HepG2 (cell line): ENCODE results near the gene LMF2. TPM values are rescaled to one million over a fixed set of nuclear protein-coding genes. Genes with fewer than 3 reads are reported as not detected.
A peak's percentile ranks its signal among the peaks of the same experiment; 100 is the strongest.

ENCODE experiments used
- KAT2B ChIP-seq: fragments of 150-350 bp; IDR thresholded peaks from 2 replicates; pipeline ENCODE4 v1.6.1; 2014; ENCODE audit warnings: low read depth, low read length, borderline replicate concordance
- MAZ ChIP-seq, 2 experiments: sonication (generic) in 1 of 2; formaldehyde crosslinking in 1 of 2; IDR thresholded peaks; 2 replicates each; pipeline versions ENCODE4 v1.5.0 to v1.6.1; 2012 to 2020; ENCODE audit warnings: low read depth in 2 of 2, mild to moderate bottlenecking in 2 of 2, borderline replicate concordance in 1 of 2, improper control_type of control experiment in 1 of 2, low read length in 1 of 2, missing genetic modification reagents in 1 of 2, moderate library complexity in 1 of 2
- MIER3 ChIP-seq: IDR thresholded peaks from 2 replicates; pipeline ENCODE4 v1.6.1; 2016; ENCODE audit warnings: missing compliant biosample characterization, borderline replicate concordance
- SP1 ChIP-seq, 2 experiments: fragments of 450-650 bp in 1 of 2; sonication (generic) in 1 of 2; formaldehyde crosslinking in 1 of 2; IDR thresholded peaks; 2 replicates each; pipeline versions ENCODE4 v1.4.0 to v1.6.1; 2016 to 2020; ENCODE audit warnings: missing genetic modification reagents in 1 of 2
- STAT5B ChIP-seq: sonication (generic); formaldehyde crosslinking; IDR thresholded peaks from 2 replicates; pipeline ENCODE4 v1.4.0; 2020; ENCODE audit warnings: missing genetic modification reagents
- ZBTB4 ChIP-seq: sonication (generic); formaldehyde crosslinking; IDR thresholded peaks from 2 replicates; pipeline ENCODE4 v1.4.0; 2020; ENCODE audit warnings: missing genetic modification reagents, mild to moderate bottlenecking, borderline replicate concordance
- ZNF12 ChIP-seq: sonication (generic); formaldehyde crosslinking; IDR thresholded peaks from 2 replicates; pipeline ENCODE4 v1.5.0; 2020; ENCODE audit warnings: missing genetic modification reagents
- ZNF335 ChIP-seq: sonication (generic); formaldehyde crosslinking; IDR thresholded peaks from 2 replicates; pipeline ENCODE4 v1.4.0; 2020; ENCODE audit warnings: missing genetic modification reagents
- ZNF451 ChIP-seq: sonication (generic); formaldehyde crosslinking; IDR thresholded peaks from 2 replicates; pipeline ENCODE4 v1.5.0; 2020; ENCODE audit warnings: mild to moderate bottlenecking, missing genetic modification reagents
- ZNF496 ChIP-seq: sonication (generic); formaldehyde crosslinking; IDR thresholded peaks from 2 replicates; pipeline ENCODE4 v1.8.1; 2023; ENCODE audit warnings: mild to moderate bottlenecking, moderate library complexity, missing genetic modification reagents; ENCODE audit not compliant: insufficient replicate concordance
- ZNF580 ChIP-seq: IDR thresholded peaks from 2 replicates; pipeline ENCODE4 v1.6.1; 2016; ENCODE audit warnings: low read depth, borderline replicate concordance
- ZNF646 ChIP-seq: sonication (generic); formaldehyde crosslinking; IDR thresholded peaks from 2 replicates; pipeline ENCODE4 v1.9.0; 2021; ENCODE audit warnings: mild to moderate bottlenecking, missing genetic modification reagents
- ZNF674 ChIP-seq: sonication (generic); formaldehyde crosslinking; IDR thresholded peaks from 2 replicates; pipeline ENCODE4 v1.5.0; 2020; ENCODE audit warnings: low read depth, mild to moderate bottlenecking, missing genetic modification reagents
- ZNF737 ChIP-seq: sonication (generic); formaldehyde crosslinking; IDR thresholded peaks from 2 replicates; pipeline ENCODE4 v1.5.0; 2020; ENCODE audit warnings: missing genetic modification reagents, mild to moderate bottlenecking, borderline replicate concordance
- ZNF747 ChIP-seq: sonication (generic); formaldehyde crosslinking; IDR thresholded peaks from 2 replicates; pipeline ENCODE4 v1.8.1; 2023; ENCODE audit warnings: missing genetic modification reagents, mild to moderate bottlenecking, borderline replicate concordance
- ZNF749 ChIP-seq: sonication (generic); formaldehyde crosslinking; IDR thresholded peaks from 2 replicates; pipeline ENCODE4 v1.8.0; 2022; ENCODE audit warnings: mild to moderate bottlenecking, missing genetic modification reagents, moderate library complexity, borderline replicate concordance
- polyA plus RNA-seq, 8 experiments: library from polyadenylated mRNA; depleted of rRNA in 3 of 8; stranded (reverse) in 7 of 8; unstranded in 1 of 8; fragments of >200 nt; fragmentation: Illumina TruSeq in 4 of 8; extraction: Trizol in 4 of 8; gene quantifications; 2 replicates each; pipeline versions ENCODE4 v1.2.1 to v1.2.3, GENCODE V29; 2011 to 2016; ENCODE audit warnings: low read depth in 4 of 8, missing spikeins in 1 of 8, mixed read lengths in 1 of 8; ENCODE audit not compliant: insufficient read depth in 1 of 8
- total RNA-seq, 5 experiments: library from RNA; depleted of rRNA; stranded (reverse); fragments of >200 nt; fragmentation: Illumina TruSeq; extraction: Trizol; gene quantifications; 2 replicates each; pipeline ENCODE4 v1.2.3, GENCODE V29; 2016; ENCODE audit warnings: low read depth in 1 of 5

The LMF2 gene
- total and polyA plus RNA-seq, 2 of the 13 experiments (the other 11 are each of a cell fraction or from before 2014, with no cell fraction given) = 23.3 to 30.6 TPM

GRCh38 chr22:50529416-50529896 lies 22.0 kb upstream of the LMF2 start (continued):
- TF ChIP-seq ZNF451 (CRISPR knock-in tag) (no peak), ZNF646 (CRISPR knock-in tag) (no peak), ZNF496 (no peak), MAZ (IDR thresholded peaks at IDR 0.05; ENCODE audit: borderline replicate concordance, low read depth, low read length) (no peak), MAZ (CRISPR knock-in tag; IDR thresholded peaks at IDR 0.05; ENCODE audit: low read depth) (no peak), ZNF749 (CRISPR knock-in tag) (no peak), STAT5B (CRISPR knock-in tag) (no peak), ZNF674 (no peak), ZNF12 (CRISPR knock-in tag) (no peak), ZNF737 (CRISPR knock-in tag) (no peak), ZNF335 (CRISPR knock-in tag) (no peak), KAT2B (no peak), SP1 (IDR thresholded peaks at IDR 0.05) (no peak), SP1 (CRISPR knock-in tag; IDR thresholded peaks at IDR 0.05) (no peak), ZNF580 (CRISPR knock-in tag) (no peak), MIER3 (CRISPR knock-in tag) (no peak), ZNF747 (CRISPR knock-in tag) (no peak), ZBTB4 (peak; percentile 42; the same call in 1 of the 2 replicates)
